Bronchial epithelial cell (primary cell): ENCODE data around the gene PDSS2. TPM values are rescaled to one million over a fixed set of nuclear protein-coding genes. Genes with fewer than 3 reads are reported as not detected.
"Not testable (repeated sequence)": the region's sequence is repeated elsewhere in the genome, so short reads cannot be mapped to it uniquely, and the experiment has no call there.

Experiments used
- DNase-seq: peaks from one replicate; pipeline ENCODE4 v3.0.0-alpha.2; 2010; ENCODE audit warnings: low read depth
- FAIRE-seq: peaks from 2 replicates; lab custom pipeline; 2011; peaks lifted over from hg19 to GRCh38; lab: Jason Lieb, UNC
- H3K27me3 ChIP-seq: 2 replicates; pipeline ENCODE4 v1.5.1; 2011; ENCODE audit warnings: low read length; ENCODE audit not compliant: control insufficient read depth, insufficient read depth
- H3K36me3 ChIP-seq: 2 replicates; pipeline ENCODE4 v1.5.1; 2011; ENCODE audit warnings: low read length; ENCODE audit not compliant: control insufficient read depth, insufficient read depth
- H3K4me3 ChIP-seq: 2 replicates; pipeline ENCODE4 v1.5.1; 2011; ENCODE audit warnings: mild to moderate bottlenecking, low read depth, low read length, control low read depth
- total RNA-seq: library from RNA; depleted of rRNA; stranded (reverse); fragments of >200 nt; gene quantifications from 2 replicates; pipeline ENCODE4 v1.2.1, GENCODE V29; 2014
- TF ChIP-seq, protein P1 (sequence below): IDR thresholded peaks from 2 replicates; pipeline ENCODE4 v1.5.1; 2011; ENCODE audit warnings: mild to moderate bottlenecking, moderate library complexity, low read length, control low read depth, inconsistent platforms; ENCODE audit not compliant: insufficient read depth, severe bottlenecking

PDSS2 gene
- total RNA-seq, 1 donor from 2014 or later = 18.2 TPM

DNA sequence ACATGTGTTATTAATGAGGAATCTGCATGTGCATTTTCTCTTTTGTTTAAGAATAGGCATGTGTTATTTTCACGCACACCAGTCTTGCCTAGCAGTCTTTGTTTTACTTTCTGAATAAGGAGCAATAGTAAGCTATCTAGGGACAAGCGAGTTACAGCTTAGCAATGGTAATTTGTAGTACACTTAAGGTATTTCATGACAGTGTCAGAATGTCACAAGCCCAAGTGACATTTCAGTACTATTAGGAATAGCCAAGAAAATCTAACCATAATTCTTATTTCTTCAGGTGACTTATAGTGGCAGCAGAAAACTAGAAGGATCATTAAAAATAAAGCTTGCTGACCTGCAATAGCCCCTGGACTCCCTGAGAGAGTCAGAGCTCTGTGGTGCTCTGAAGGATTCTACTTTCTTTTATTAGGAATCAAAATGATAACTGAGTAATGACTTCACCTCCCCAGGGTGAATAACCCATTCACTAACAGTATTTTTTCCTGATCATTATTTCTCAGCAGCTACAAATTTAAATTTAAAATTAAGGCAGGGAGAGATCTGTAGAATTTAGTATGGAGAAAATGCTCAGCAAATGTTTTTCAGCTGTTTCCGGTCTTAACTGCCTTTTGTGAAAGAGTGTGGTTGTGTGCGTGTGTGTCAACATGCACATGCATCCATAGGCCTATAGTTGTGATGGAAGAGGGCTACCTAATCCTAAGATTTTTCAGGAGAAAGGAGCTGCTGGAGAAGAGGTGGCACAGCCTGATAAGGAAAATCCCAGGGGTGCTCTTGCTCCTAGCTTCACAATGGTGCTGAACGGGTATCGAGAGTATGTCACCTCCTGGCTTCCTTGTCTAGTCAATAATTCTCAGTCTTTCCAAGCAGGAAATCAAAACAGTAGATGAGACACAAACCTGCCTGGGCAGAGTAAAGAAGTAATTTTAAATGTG is 254.0 kb downstream of the PDSS2 start:
- Histone ChIP-seq H3K36me3 (no peaks in the 10 kb centered on the region), H3K4me3 (no peak overlapping the region), H3K27me3 (no peaks in the 10 kb centered on the region)
- TF ChIP-seq, protein P1, sequence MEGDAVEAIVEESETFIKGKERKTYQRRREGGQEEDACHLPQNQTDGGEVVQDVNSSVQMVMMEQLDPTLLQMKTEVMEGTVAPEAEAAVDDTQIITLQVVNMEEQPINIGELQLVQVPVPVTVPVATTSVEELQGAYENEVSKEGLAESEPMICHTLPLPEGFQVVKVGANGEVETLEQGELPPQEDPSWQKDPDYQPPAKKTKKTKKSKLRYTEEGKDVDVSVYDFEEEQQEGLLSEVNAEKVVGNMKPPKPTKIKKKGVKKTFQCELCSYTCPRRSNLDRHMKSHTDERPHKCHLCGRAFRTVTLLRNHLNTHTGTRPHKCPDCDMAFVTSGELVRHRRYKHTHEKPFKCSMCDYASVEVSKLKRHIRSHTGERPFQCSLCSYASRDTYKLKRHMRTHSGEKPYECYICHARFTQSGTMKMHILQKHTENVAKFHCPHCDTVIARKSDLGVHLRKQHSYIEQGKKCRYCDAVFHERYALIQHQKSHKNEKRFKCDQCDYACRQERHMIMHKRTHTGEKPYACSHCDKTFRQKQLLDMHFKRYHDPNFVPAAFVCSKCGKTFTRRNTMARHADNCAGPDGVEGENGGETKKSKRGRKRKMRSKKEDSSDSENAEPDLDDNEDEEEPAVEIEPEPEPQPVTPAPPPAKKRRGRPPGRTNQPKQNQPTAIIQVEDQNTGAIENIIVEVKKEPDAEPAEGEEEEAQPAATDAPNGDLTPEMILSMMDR = no peak
- FAIRE-seq = no peak
- no peak for DNase-seq

GRCh38 chr6:107202876-107203468 is 256.4 kb downstream of the PDSS2 start:
- FAIRE-seq = no peak
- Histone ChIP-seq H3K27me3 (no peaks in the 10 kb centered on the region), H3K4me3 (no peak overlapping the region), H3K36me3 (no peaks in the 10 kb centered on the region)
- DNase-seq = no peak
- TF ChIP-seq, protein P1 = no peak

GRCh38 chr6:107198631-107199416 is 260.5 kb downstream of the PDSS2 start:
- no peak for FAIRE-seq
- peak; percentile 13 for DNase-seq

DNA sequence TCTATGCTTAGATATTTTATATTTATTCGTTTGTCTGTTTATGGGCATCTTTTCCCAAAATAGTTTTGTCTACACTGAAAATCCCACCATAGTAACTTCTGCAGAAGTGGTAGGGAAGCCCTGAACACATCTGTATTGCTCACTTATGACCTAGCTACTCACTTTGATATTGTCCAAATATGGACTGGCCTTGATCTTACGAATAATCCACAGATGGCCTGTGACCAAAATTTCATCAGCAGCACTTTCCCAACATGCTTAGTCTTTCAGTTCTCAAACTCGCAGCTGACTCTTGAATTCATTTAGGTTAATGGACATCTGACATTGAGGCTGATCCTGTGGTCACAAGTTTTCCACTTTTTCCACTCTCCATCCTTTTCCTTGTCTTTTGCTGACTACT is 263.2 kb downstream of the PDSS2 start:
- H3K4me3 ChIP-seq = no peak overlapping the region
- TF ChIP-seq, protein P1 = no peak
- H3K36me3 ChIP-seq = no peaks in the 10 kb centered on the region
- DNase-seq (no peak), FAIRE-seq (no peak)
- no peaks in the 10 kb centered on the region for H3K27me3 ChIP-seq

More at GRCh38 chr6:107198631-107199416, 260.5 kb downstream of the PDSS2 start:
- no peak overlapping the region for H3K4me3 ChIP-seq
- TF ChIP-seq, protein P1 = no peak
- no peaks in the 10 kb centered on the region for H3K27me3 ChIP-seq
- H3K36me3 ChIP-seq = no peaks in the 10 kb centered on the region

- H3K36me3 ChIP-seq, DNase-seq, FAIRE-seq, H3K4me3 ChIP-seq, H3K27me3 ChIP-seq: not testable (repeated sequence)
Observed at GRCh38 chr6:107194723-107195122, 264.6 kb downstream of the PDSS2 start.

GRCh38 chr6:107192830-107193229 is 266.5 kb downstream of the PDSS2 start:
- DNase-seq (no peak), FAIRE-seq (no peak)
- TF ChIP-seq, protein P1 = no peak

More at GRCh38 chr6:107192830-107193229, 266.5 kb downstream of the PDSS2 start:
- no peak overlapping the region for H3K4me3 ChIP-seq
- H3K36me3 ChIP-seq = no peaks in the 10 kb centered on the region
- H3K27me3 ChIP-seq = no peaks in the 10 kb centered on the region
